ENCODE measurements around the gene DIP2C. TPM values are rescaled to one million over a fixed set of nuclear protein-coding genes. Genes with fewer than 3 reads are reported as not detected.

The DIP2C gene
- total RNA-seq, 1 donor from 2014 or later: 52.6 TPM

DNA sequence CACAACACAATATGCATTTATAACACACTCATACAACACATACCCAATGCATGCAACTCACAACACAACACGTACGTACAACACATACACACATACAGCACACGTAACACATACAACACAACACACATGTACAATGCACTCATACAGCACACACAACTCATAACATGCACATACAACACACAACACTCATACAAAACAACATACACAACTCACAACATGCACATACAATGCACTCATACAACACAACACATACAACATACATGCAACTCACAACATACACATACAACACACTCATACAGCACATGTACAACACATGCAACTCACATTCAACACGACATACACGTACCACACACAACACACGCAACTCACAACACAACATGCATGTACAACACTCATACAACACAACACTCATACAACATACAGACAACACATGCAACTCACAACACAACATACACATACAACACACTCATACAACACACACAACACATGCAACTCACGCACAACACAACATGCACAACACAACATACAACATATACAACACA is 21.8 kb downstream of the DIP2C start:
- no peak for TF ChIP-seq CTCF (IDR thresholded peaks at IDR 0.05; ENCODE audit: partially characterized antibody, unreplicated experiment)

GRCh38 chr10:667096-667495 is 22.4 kb downstream of the DIP2C start:
- peak; percentile 80 for DNase-seq
- Mint-ChIP-seq H3K27ac (ENCODE audit: unreplicated experiment) (no peak overlapping the region), H3K4me3 (ENCODE audit: unreplicated experiment) (no peak overlapping the region), H3K36me3 (ENCODE audit: unreplicated experiment) (peaks cover 9% of the 10 kb centered on the region), H3K27me3 (ENCODE audit: unreplicated experiment) (peaks cover 6% of the 10 kb centered on the region), H3K9me3 (ENCODE audit: unreplicated experiment) (peaks cover 10% of the 10 kb centered on the region), H3K4me1 (ENCODE audit: low read depth, unreplicated experiment) (peaks cover 30% of the 10 kb centered on the region)
- TF ChIP-seq CTCF (IDR thresholded peaks at IDR 0.05; ENCODE audit: partially characterized antibody, unreplicated experiment): no peak

More for the DNA sequence above, 21.8 kb downstream of the DIP2C start:
- peaks cover 25% of the 10 kb centered on the region for H3K4me1 Mint-ChIP-seq (ENCODE audit: low read depth, unreplicated experiment)
- no peak overlapping the region for H3K4me3 Mint-ChIP-seq (ENCODE audit: unreplicated experiment)
- DNase-seq: no peak
- H3K36me3 Mint-ChIP-seq (ENCODE audit: unreplicated experiment): peaks cover 9% of the 10 kb centered on the region
- H3K9me3 Mint-ChIP-seq (ENCODE audit: unreplicated experiment): peaks cover 9% of the 10 kb centered on the region
- peaks cover 8% of the 10 kb centered on the region for H3K27me3 Mint-ChIP-seq (ENCODE audit: unreplicated experiment)
- no peak overlapping the region for H3K27ac Mint-ChIP-seq (ENCODE audit: unreplicated experiment)

- Mint-ChIP-seq H3K27ac (ENCODE audit: unreplicated experiment) (no peak overlapping the region), H3K4me3 (ENCODE audit: unreplicated experiment) (no peak overlapping the region), H3K36me3 (ENCODE audit: unreplicated experiment) (peaks cover 4% of the 10 kb centered on the region), H3K27me3 (ENCODE audit: unreplicated experiment) (peaks cover 8% of the 10 kb centered on the region), H3K9me3 (ENCODE audit: unreplicated experiment) (peaks cover 12% of the 10 kb centered on the region), H3K4me1 (ENCODE audit: low read depth, unreplicated experiment) (peaks cover 34% of the 10 kb centered on the region)
- DNase-seq: no peak
- TF ChIP-seq CTCF (IDR thresholded peaks at IDR 0.05; ENCODE audit: partially characterized antibody, unreplicated experiment): no peak
Measured at GRCh38 chr10:666237-667012, 23.0 kb downstream of the DIP2C start.

- no peak for DNase-seq
- Mint-ChIP-seq H3K9me3 (ENCODE audit: unreplicated experiment) (peaks cover 12% of the 10 kb centered on the region), H3K4me3 (ENCODE audit: unreplicated experiment) (peak overlapping the region; percentile 1), H3K36me3 (ENCODE audit: unreplicated experiment) (no peaks in the 10 kb centered on the region), H3K27ac (ENCODE audit: unreplicated experiment) (peak overlapping the region; percentile 0), H3K4me1 (ENCODE audit: low read depth, unreplicated experiment) (peaks cover 41% of the 10 kb centered on the region), H3K27me3 (ENCODE audit: unreplicated experiment) (peaks cover 8% of the 10 kb centered on the region)
- TF ChIP-seq CTCF (IDR thresholded peaks at IDR 0.05; ENCODE audit: partially characterized antibody, unreplicated experiment): no peak
Measured at GRCh38 chr10:665579-666091, 23.8 kb downstream of the DIP2C start.

- no peak for TF ChIP-seq CTCF (IDR thresholded peaks at IDR 0.05; ENCODE audit: partially characterized antibody, unreplicated experiment)
- H3K36me3 Mint-ChIP-seq (ENCODE audit: unreplicated experiment): no peaks in the 10 kb centered on the region
- H3K9me3 Mint-ChIP-seq (ENCODE audit: unreplicated experiment): peaks cover 12% of the 10 kb centered on the region
- no peak overlapping the region for H3K27ac Mint-ChIP-seq (ENCODE audit: unreplicated experiment)
- H3K4me1 Mint-ChIP-seq (ENCODE audit: low read depth, unreplicated experiment): peaks cover 43% of the 10 kb centered on the region
- H3K4me3 Mint-ChIP-seq (ENCODE audit: unreplicated experiment): no peak overlapping the region
- H3K27me3 Mint-ChIP-seq (ENCODE audit: unreplicated experiment): peaks cover 8% of the 10 kb centered on the region
- DNase-seq: no peak
Measured at GRCh38 chr10:664893-665292, 24.6 kb downstream of the DIP2C start.

All from glutamatergic neuron (in vitro differentiated cells).